Tibial nerve (tissue), 4 donors: ENCODE results near the gene DHX32. TPM values are rescaled to one million over a fixed set of nuclear protein-coding genes. Genes with fewer than 3 reads are reported as not detected.

Source experiments
- DNase-seq, 2 donors: peaks; one replicate each; pipeline ENCODE4 v3.0.0-alpha.2; 2019; ENCODE audit warnings: low spot score in 2 of 2
- H3K27ac ChIP-seq, 4 donors: fragments of 200-600 bp; sonication (generic) in 3 of 4; one replicate each; pipeline ENCODE4 v1.5.1; 2017 to 2019; ENCODE audit warnings: mild to moderate bottlenecking in 1 of 4
- H3K27me3 ChIP-seq, 2 donors: fragments of 200-600 bp; sonication (generic) in 1 of 2; one replicate each; pipeline versions ENCODE4 v1.5.1 to v1.6.0; 2017 to 2019
- H3K36me3 ChIP-seq, 3 donors: fragments of 200-600 bp; sonication (generic); one replicate each; pipeline ENCODE4 v1.5.1; 2018 to 2019
- H3K4me1 ChIP-seq, 4 donors: fragments of 200-600 bp; sonication (generic) in 3 of 4; one replicate each; pipeline ENCODE4 v1.5.1; 2017 to 2019
- H3K4me3 ChIP-seq, 4 donors: fragments of 200-600 bp; sonication (generic) in 3 of 4; one replicate each; pipeline ENCODE4 v1.5.1; 2017 to 2019; ENCODE audit warnings: mild to moderate bottlenecking in 1 of 4, moderate library complexity in 1 of 4
- H3K9me3 ChIP-seq, 4 donors: fragments of 200-600 bp; sonication (generic) in 3 of 4; one replicate each; pipeline ENCODE4 v1.5.1; 2017 to 2019
- EP300 ChIP-seq, 2 donors: sonication (generic); formaldehyde crosslinking; IDR thresholded peaks; one replicate each; pipeline ENCODE4 v1.6.1; 2017; ENCODE audit warnings: antibody characterized with exemption in 2 of 2, mild to moderate bottlenecking in 1 of 2
- POLR2A ChIP-seq, 2 donors: fragments of 450-650 bp; IDR thresholded peaks; one replicate each; pipeline ENCODE4 v1.6.1; 2017; ENCODE audit warnings: antibody characterized with exemption in 2 of 2, mild to moderate bottlenecking in 2 of 2, moderate library complexity in 2 of 2
- WGBS, 2 donors: methylation state at CpG; one replicate each; pipeline ENCODE4 v1.1.5; 2018; 5-methylcytosine and 5-hydroxymethylcytosine counted together
- total RNA-seq, 4 donors: library from RNA; depleted of rRNA; stranded (reverse); fragments of >200 nt; gene quantifications; one replicate each; pipeline ENCODE4 v1.1.0, GENCODE V29; 2016
- TF ChIP-seq, protein P1 (sequence below), 5 experiments: fragments of 200-600 bp in 3 of 5; fragments of 450-650 bp in 2 of 5; sonication (generic) in 3 of 5; IDR thresholded peaks; one replicate each; pipeline ENCODE4 v1.5.1; 2016 to 2019; ENCODE audit warnings: antibody characterized with exemption in 5 of 5, mild to moderate bottlenecking in 3 of 5, moderate library complexity in 2 of 5

The DHX32 gene
- total RNA-seq, 4 donors from 2014 or later, result 12.5 to 19.5 (median 15.8) TPM

DNA sequence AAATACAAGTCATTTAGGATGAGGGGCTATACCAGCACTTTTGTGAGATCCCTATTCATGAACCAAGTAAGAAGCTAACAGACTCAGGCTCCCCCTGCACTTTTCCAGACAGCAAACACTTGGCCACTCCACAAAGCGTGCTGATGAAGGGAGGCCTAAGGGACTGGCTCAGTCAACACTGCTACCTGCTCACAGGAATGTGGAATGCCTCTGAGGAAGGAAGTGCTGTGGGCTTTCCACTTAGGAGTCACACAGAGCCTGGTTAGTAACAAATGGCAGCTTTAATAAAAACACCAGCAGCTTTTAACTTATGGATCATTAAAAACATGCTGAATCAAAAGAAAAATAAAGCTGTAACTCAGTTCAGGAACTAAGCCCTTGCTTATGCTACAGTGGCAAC is 73.0 kb downstream of the DHX32 start:
- Histone ChIP-seq H3K4me3 (no peak overlapping the region), H3K9me3 (no peaks in the 10 kb centered on the region), H3K36me3 (peaks cover 0 to 98% (median 10%) of the 10 kb centered on the region in 3 donors), H3K4me1 (no peaks in the 10 kb centered on the region), H3K27me3 (no peaks in the 10 kb centered on the region), H3K27ac (no peak overlapping the region)
- TF ChIP-seq POLR2A (IDR thresholded peaks at IDR 0.05) (no peak), EP300 (IDR thresholded peaks at IDR 0.05) (no peak)
- TF ChIP-seq, protein P1, sequence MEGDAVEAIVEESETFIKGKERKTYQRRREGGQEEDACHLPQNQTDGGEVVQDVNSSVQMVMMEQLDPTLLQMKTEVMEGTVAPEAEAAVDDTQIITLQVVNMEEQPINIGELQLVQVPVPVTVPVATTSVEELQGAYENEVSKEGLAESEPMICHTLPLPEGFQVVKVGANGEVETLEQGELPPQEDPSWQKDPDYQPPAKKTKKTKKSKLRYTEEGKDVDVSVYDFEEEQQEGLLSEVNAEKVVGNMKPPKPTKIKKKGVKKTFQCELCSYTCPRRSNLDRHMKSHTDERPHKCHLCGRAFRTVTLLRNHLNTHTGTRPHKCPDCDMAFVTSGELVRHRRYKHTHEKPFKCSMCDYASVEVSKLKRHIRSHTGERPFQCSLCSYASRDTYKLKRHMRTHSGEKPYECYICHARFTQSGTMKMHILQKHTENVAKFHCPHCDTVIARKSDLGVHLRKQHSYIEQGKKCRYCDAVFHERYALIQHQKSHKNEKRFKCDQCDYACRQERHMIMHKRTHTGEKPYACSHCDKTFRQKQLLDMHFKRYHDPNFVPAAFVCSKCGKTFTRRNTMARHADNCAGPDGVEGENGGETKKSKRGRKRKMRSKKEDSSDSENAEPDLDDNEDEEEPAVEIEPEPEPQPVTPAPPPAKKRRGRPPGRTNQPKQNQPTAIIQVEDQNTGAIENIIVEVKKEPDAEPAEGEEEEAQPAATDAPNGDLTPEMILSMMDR (IDR thresholded peaks at IDR 0.05), result no peak
- 77 to 90% methylated on average over 1 of the region's 1 CpG for WGBS, 2 donors
- no peak for DNase-seq

DNA sequence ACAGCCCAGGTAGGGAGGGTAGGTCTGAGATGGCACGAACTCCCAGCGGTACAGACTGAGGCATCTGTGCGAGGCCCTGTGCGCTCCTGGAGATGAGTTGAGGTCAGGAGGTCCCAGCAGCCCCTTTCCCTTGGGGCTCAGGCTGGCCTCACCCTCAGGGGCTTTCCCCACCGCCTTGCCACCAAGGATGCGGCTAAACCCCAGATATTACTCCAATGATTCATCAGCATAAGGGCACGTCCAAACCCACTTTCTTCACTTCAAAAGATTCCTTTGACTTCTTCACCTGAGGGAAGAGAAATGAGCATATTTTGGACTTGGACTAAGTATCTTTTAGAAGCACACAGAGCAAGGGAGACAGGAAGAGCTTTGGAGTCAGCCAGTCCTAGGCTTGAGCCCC is 78.4 kb downstream of the DHX32 start:
- Histone ChIP-seq H3K4me3 (no peak overlapping the region), H3K27ac (no peak overlapping the region), H3K36me3 (peaks cover 0 to 96% (median 10%) of the 10 kb centered on the region in 3 donors), H3K4me1 (no peaks in the 10 kb centered on the region), H3K27me3 (no peaks in the 10 kb centered on the region), H3K9me3 (no peaks in the 10 kb centered on the region)
- TF ChIP-seq, protein P1 (IDR thresholded peaks at IDR 0.05), result no peak
- TF ChIP-seq POLR2A (IDR thresholded peaks at IDR 0.05) (no peak), EP300 (IDR thresholded peaks at IDR 0.05) (no peak)
- no peak for DNase-seq
- 90 to 94% methylated on average over 7 of the region's 7 CpGs for WGBS, 2 donors

DNA sequence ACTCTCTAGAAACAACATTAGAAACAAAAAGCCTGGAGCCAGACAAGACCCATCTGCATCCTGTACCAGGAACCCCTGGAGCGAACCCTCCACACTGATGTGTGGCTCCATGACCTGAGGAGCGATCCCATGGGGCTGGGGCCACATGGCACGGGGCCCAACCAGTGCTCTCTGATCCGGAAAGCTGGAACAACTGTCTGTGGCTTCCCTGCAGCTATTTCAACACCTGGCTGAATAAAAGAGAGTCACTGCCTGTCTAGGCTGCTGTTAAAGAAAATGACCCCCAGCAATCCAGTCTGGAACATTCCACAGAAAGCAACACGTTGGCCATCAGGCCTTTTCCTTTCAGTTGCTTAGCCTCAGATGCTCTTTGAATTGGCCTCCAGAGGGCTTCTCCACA is 79.0 kb downstream of the DHX32 start:
- WGBS, 2 donors, result 65 to 78% methylated on average over 5 of the region's 5 CpGs
- DNase-seq, result no peak
- H3K4me3 ChIP-seq, result no peak overlapping the region
- no peak overlapping the region for H3K27ac ChIP-seq
- H3K27me3 ChIP-seq, result no peaks in the 10 kb centered on the region
- H3K4me1 ChIP-seq, result no peaks in the 10 kb centered on the region
- no peaks in the 10 kb centered on the region for H3K9me3 ChIP-seq
- TF ChIP-seq POLR2A (IDR thresholded peaks at IDR 0.05) (no peak), EP300 (IDR thresholded peaks at IDR 0.05) (no peak)
- TF ChIP-seq, protein P1 (IDR thresholded peaks at IDR 0.05), result no peak
- H3K36me3 ChIP-seq, result peaks cover 0 to 96% (median 10%) of the 10 kb centered on the region in 3 donors

DNA sequence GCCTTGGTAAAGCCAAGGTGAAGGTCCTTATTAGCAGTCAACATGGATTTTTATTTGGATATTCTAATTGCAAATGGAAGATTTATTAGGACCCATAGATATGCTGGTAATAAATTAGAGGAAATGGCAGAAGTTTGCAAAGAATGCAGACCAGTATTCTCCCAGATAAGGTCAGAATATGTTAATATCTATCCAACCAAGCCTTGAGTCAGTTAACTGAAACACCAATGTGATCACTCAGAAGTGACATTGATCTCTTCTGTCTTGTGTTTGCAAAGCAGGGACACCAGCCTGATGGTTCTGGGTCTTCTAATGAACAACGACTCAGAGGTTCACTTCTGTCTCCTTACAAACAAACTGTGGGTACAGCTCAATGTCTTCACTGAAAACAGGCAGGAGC is 79.5 kb downstream of the DHX32 start:
- 85 to 89% methylated on average over 1 of the region's 1 CpG for WGBS, 2 donors
- peaks cover 0 to 96% (median 10%) of the 10 kb centered on the region in 3 donors for H3K36me3 ChIP-seq

DNA sequence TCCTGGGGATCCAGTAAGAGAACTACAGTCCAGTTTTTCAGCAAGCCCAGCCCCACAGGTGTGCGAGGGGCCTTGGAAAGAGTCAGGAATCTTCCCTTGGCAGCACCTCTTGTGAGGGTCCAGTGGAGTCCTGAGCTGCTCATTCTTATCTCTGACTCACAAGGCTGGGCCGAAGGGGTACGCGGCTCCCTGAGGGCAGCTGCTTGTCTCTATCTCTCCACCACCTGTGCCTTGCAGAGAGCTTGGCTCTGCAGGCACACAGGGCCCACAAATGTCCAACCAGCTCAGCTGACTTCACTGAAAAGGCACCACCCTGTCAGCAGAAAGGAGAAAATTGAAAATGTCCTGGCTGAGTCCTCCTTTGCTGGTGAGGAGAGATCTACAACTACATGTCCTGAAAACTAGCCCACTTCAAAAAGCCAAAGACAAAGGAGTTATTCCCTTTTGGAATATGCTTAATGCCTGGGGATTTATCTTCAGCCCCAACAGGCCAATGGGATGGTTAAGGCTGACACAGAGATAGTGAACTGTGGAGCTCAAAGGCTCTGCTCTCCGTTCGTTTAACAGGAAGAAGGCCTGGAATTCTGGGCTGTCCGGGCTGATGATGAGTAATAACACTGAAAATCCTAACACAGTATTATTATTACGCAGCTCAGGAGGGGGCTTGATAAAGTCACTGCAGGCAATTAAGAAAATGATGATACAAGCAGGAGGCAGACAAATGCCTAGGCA is 81.5 kb downstream of the DHX32 start:
- 81 to 83% methylated on average over 8 of the region's 8 CpGs for WGBS, 2 donors
- DNase-seq, result no peak
- Histone ChIP-seq H3K36me3 (peaks cover 0 to 96% (median 0%) of the 10 kb centered on the region in 3 donors), H3K27me3 (no peaks in the 10 kb centered on the region), H3K4me3 (no peak overlapping the region), H3K4me1 (no peaks in the 10 kb centered on the region), H3K27ac (no peak overlapping the region), H3K9me3 (no peaks in the 10 kb centered on the region)
- TF ChIP-seq POLR2A (IDR thresholded peaks at IDR 0.05) (no peak), EP300 (IDR thresholded peaks at IDR 0.05) (no peak)
- TF ChIP-seq, protein P1 (IDR thresholded peaks at IDR 0.05), result no peak

More for the DNA sequence above, 79.5 kb downstream of the DHX32 start:
- TF ChIP-seq, protein P1 (IDR thresholded peaks at IDR 0.05), result no peak
- no peak overlapping the region for H3K4me3 ChIP-seq
- no peak overlapping the region for H3K27ac ChIP-seq
- H3K4me1 ChIP-seq, result no peaks in the 10 kb centered on the region
- no peak for DNase-seq
- H3K27me3 ChIP-seq, result no peaks in the 10 kb centered on the region
- H3K9me3 ChIP-seq, result no peaks in the 10 kb centered on the region
